NCI-H187 treated with DMSO at 0.1 percent for 48 hours (cell line): ENCODE results near the gene MTUS2.

Source experiments
- DNase-seq: peaks from one replicate; lab custom pipeline; 2025; lab: John Stamatoyannopoulos, UW

MTUS2 gene

GRCh38 chr13:29024783-29025182 is 204.6 kb downstream of the MTUS2 start:
- DNase-seq, result no peak

DNA sequence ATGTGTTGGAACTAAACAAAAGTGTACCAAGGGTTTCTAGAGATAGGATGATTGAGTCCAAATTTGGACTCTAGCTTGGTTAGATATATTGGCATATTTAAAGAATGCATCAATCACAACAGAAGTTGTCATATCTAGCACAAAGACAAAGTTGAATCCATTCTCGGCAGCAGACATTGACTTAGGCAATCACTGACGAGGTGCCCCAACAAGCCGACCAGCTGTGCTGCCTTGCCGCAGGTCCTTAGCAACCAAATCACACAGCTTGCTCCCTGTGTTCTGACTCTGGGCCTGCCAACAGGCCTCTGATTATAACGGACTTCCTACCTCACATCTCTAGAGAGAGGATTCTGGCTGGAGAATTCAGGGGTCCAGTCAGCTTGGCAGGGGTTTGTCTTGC is 208.7 kb downstream of the MTUS2 start:
- DNase-seq, result no peak

- DNase-seq, result no peak
Observed at GRCh38 chr13:29038700-29039099, 218.6 kb downstream of the MTUS2 start.

GRCh38 chr13:29039212-29039611 is 219.1 kb downstream of the MTUS2 start:
- no peak for DNase-seq

DNA sequence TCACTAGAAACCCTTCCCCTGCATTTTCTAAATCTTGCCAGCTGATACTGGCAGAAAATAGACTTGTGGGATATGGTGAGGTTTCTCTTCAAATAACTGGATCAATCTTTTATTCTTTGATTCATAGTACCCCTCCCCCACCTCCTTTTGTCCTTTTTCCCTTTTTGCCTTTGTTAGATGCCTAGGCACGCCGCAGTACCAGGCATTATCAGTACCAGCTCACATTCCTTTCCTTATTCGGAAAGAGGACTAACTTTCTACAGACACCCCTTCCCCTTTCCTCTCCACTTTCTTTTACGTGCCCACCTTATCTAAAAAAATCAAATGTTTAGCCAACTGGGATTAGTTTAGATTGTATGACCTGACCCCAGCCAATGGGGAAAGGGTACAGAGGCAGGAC is 226.4 kb downstream of the MTUS2 start:
- DNase-seq, result no peak

DNA sequence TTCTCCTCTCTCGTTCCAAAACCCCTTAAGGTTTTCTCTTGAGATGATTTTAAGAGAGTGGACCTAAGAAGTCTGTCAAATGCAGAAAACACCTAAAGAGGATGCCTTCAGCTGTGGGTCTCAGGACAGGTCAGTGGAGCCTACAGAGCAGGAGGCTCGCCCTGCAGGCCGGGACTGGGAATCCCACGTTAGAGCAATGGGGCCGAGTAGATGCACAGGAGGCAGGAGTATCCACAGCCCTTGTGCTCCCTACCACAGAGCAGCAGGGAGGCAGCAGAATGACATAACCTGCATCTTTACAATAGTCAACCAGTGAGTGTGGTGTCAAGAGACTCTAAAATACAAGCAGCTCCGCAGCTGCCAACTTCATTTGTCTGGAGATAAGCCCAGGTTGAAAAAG is 229.4 kb downstream of the MTUS2 start:
- DNase-seq, result no peak

DNA sequence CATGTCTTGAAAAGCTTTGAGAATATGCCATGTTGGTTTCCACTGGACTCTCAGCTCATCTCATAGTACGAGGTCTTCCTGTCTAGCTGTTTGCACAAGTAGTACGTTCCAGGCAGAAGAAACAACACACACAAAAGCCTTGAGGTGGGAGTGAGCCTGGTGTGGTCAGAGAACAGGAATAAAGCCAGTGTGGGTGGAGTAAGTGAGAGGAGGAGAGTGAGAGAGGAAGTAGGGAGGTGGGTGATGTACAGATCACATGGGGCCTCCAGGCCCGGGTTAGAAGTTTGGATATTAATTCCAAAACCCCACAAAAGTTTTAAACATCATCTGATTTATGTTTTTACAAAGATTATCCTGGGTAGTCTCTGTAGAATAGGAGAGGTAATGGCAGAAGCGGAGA is 230.6 kb downstream of the MTUS2 start:
- no peak for DNase-seq

DNA sequence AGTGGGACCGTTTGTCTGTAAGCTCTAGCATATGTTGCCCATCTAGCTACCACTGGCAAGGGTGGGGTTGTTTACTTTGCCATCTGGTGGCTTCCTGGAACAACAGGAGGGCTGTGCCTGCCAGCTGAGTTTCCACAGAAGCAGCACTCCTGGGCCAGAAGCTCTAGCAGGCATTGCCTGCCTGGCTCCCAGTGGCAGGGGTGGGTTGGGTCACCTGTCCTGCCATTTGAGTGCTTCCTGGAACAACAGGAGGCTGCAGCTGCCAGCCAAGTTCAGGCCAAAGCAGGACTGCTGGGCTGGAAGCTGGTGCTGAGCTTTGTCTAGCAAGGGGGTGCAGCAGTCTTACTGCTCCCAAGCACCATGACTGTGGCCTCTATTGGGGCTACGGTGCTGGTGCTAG is 239.7 kb downstream of the MTUS2 start:
- DNase-seq, result no peak

DNA sequence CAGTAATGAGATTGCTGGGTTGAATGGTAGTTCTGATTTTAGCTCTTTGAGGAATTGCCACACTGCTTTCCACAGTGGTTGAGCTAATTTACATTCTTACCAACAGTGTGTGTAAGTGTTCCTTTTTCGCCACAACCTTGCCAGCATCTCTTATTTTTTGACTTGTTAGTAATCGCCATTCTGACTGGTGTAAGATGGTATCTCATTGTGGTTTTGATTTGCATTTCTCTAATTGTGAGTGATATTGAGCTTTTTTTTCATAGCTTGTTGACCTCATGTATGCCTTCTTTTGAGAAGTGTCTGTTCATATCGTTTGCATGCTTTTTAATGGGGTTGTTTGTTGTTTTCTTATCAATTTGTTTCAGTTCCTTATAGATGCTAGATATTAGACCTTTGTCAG is 245.0 kb downstream of the MTUS2 start:
- no peak for DNase-seq

DNA sequence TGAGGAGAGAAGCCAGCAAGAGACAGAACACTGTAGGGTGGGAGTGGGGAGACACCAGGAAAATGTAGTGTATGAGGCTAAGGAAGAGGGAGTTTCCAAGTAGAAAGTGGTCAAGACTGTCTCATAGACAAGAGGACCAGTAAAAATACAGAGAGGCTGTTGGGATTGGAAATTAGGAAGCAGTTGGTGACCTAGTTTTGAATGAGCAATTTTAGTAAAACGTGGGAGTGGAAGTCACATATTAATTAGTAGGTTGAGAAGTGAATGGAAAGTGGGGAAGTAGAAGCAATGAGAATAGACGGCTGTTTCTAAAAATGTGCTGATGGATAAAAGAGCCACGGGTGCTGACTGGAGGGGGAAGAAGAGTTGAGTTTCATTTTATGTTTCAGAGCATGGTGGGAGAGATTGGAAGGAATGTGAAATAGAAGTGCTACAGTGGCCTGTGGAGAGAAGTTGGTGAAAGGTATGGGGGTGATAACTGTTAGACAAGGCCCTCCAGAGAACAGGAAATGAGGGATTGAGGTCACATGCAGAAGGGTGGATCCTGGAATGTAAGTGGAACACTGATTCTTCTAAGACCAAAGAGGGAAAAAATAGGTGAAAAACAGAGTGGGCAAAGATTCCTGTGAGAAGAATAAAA is 247.3 kb downstream of the MTUS2 start:
- no peak for DNase-seq

- DNase-seq, result no peak
Observed at GRCh38 chr13:29073755-29074154, 253.6 kb downstream of the MTUS2 start.

DNA sequence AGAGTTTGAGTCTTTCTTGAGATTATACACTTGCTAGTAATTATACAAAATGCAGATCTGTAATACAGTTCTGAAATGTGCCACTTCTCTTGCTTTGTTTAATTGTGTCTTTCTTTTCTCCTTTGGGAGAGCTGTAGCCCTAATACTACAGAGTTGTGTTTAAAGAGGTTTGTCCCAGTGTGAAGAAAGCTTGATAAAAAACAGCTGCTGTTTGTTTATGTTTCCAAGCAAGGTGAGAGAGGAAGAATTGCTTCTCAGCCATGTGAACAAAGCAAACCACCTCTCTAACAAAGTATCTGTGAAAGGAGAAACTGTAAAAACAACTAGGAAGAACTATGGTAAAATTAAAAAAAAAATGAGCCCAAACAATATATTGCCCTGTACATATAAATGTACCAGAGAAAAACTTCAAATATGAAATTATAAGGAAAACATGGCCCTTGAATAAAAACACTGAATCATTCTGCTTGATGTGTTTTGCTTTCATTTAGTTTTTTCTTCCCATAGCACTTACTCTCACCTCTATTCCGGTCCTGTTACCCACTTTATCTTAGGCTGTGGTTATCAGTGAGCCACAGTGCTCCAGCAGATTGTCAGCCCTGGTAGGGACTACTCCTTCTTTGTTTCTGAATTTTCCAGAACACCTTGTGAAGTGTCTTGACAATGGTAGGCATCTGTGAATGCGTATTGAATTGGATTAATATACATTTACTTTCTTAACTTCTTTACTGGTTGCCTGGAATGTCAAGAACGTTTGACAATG is 257.1 kb downstream of the MTUS2 start:
- DNase-seq, result no peak

GRCh38 chr13:29081036-29081435 is 260.9 kb downstream of the MTUS2 start:
- no peak for DNase-seq

DNA sequence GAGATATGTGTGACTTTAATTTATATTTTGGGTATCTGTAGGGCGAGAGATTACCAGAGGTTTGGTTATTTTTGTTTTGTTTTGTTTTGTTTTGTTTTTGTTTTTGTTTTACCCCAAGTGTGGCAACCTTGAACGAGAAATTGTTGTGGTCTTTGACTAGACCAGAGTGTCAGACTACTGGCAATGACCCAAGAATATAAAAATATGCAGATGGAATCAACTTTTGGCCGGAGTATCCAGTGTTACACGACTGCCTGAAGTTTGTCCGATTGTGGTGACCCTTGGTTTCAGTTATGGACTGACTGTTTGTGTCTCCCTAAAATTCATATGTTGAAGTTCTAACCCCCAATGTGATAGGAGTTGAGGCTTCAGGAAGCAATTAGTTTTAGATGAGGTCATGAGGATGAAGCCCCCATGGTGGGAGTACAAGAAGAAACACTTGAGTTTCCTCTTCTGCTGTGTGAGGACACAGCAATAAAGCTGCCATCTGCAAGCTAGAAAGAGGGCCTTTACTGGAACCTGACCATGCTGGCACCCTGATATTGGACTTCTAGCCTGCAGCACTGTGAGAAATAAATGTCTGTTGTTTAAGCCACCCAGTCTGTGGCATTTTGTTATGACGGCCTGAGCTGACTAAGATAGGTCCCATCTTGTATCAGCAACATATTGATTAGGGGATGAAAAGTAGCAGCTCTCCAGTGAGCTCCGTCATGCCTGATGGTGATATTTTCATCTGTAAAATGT is 261.7 kb downstream of the MTUS2 start:
- DNase-seq, result no peak

- no peak for DNase-seq
Observed at GRCh38 chr13:29099781-29100406, 279.8 kb downstream of the MTUS2 start.

DNA sequence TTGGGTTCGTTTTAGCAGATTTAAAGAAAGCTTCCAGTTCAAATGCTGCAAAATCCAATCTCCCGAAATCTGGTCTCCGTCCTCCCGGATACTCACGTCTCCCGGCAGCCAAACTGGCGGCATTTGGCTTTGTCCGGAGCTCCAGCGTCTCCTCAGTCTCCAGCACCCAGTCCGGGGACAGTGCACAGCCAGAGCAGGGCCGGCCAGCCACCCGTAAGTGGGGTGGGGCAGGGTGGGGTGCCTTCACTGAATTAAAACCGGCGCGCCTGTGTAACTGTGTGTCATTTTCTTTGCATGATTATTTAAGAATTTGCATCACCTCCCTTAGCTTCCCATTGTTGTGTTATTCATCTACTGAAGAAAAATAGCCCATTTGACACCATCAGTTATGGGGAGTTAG is 280.6 kb downstream of the MTUS2 start:
- DNase-seq, result no peak

GRCh38 chr13:29101409-29101808 is 281.3 kb downstream of the MTUS2 start:
- DNase-seq, result no peak

- no peak for DNase-seq
Observed at GRCh38 chr13:29101905-29102304, 281.8 kb downstream of the MTUS2 start.

DNA sequence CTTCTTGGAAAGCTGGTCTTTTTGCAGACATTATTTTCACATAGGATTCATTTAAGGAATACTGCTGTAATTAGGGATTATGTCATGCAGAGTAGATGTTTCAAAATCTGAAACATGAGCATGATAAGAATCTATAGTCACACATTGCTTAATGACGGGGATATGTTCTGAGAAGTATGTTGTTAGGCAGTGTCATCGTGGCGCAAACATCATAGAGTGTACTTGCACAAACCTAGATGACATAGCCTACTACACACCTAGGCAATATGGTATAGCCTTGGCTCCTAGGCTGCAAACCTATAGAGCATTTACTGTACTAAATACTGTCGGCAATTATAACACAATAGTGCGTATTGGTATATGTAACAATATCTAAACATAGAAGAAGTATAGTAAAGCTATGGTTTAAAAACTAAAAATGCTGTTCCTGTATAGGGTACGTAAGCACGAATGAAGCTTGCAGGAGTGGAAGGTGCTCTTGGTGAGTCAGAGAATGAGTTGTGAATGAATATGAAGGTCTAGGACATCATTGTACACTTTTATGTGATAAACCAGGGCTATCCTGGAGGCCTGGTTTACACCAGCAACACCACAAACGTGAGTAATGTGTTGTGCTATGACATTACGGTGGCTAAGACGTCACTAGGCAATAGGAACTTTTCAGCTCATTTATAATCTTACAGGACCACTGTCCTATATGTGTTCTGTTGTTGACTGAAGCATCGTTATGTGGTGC is 283.1 kb downstream of the MTUS2 start:
- DNase-seq, result no peak

GRCh38 chr13:29104461-29104860 is 284.3 kb downstream of the MTUS2 start:
- no peak for DNase-seq

DNA sequence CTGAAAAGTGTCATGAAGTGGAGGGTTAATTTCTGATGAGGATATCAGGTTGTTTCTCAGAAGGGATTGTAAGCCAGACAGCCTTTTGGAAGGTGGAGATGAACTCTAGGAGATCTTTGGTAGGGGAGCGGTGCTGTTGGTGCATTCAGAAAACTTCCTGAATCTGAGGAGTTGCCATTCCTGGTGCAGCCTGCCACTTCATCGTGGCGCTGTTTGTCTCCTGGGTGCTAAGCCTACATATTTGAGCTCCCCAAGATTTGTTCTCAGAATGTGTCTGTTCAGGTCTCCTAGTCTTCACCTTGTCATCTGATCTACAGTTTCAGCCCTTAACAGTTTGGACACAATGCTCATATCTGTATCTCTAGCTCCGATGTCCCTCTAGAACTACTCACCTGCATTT is 285.6 kb downstream of the MTUS2 start:
- no peak for DNase-seq

DNA sequence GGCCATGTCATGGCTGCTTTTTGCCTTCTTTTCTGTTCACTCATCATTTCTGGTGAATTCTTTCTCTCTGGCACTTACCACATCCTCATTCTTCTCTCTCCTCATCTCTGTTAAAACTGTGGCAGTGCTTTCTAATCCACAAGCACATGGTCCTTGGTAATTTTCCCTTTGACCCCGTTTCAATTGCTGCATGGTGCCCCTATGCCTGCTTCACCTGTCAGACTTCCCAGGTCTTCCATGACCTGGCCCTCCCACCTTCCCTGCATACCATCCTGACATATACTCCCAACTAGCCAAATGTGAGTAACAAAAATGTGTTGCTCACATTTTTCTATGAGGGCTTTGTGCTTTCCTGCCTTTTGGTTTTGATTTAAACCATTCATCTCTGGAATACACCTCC is 286.5 kb downstream of the MTUS2 start:
- no peak for DNase-seq
